Muscle layer of colon (tissue), 2 donors: ENCODE results near the gene RNF150.

Experiments used
- H3K27ac ChIP-seq: one replicate; pipeline ENCODE4 v1.7.0; 2013; ENCODE audit warnings: low read depth, mild to moderate bottlenecking, low read length, moderate library complexity
- H3K27me3 ChIP-seq, 2 donors: one replicate each; pipeline ENCODE4 v1.7.0; 2013; ENCODE audit warnings: low read length in 2 of 2, mild to moderate bottlenecking in 2 of 2; ENCODE audit not compliant: insufficient read depth in 2 of 2, control insufficient read depth in 1 of 2
- H3K36me3 ChIP-seq: one replicate; pipeline ENCODE4 v1.7.0; 2013; ENCODE audit warnings: mild to moderate bottlenecking, low read length; ENCODE audit not compliant: insufficient read depth
- H3K4me1 ChIP-seq: one replicate; pipeline ENCODE4 v1.7.0; 2013; ENCODE audit warnings: mild to moderate bottlenecking, low read length; ENCODE audit not compliant: insufficient read depth
- H3K4me3 ChIP-seq, 2 donors: one replicate each; pipeline ENCODE4 v1.7.0; 2013; ENCODE audit warnings: low read length in 2 of 2, low read depth in 1 of 2, mild to moderate bottlenecking in 1 of 2, moderate library complexity in 1 of 2
- H3K9ac ChIP-seq: one replicate; pipeline ENCODE4 v1.7.0; 2013; ENCODE audit warnings: low read length
- H3K9me3 ChIP-seq: one replicate; pipeline ENCODE4 v1.7.0; 2013; ENCODE audit warnings: mild to moderate bottlenecking, low read length
- donor health status: abdominal sarcoma.
- donor health status: Adenocarcinoma of cecum.

RNF150 gene

GRCh38 chr4:141002323-141002805 is 130.9 kb downstream of the RNF150 start:
- peaks cover 53% of the 10 kb centered on the region for H3K4me1 ChIP-seq
- H3K27ac ChIP-seq: peak overlapping the region; percentile 78
- no peaks in the 10 kb centered on the region for H3K36me3 ChIP-seq
- no peak overlapping the region for H3K4me3 ChIP-seq
- H3K9ac ChIP-seq: no peak overlapping the region
- H3K27me3 ChIP-seq: no peaks in the 10 kb centered on the region
- no peaks in the 10 kb centered on the region for H3K9me3 ChIP-seq

- Histone ChIP-seq H3K9me3 (no peaks in the 10 kb centered on the region), H3K27me3 (no peaks in the 10 kb centered on the region), H3K9ac (no peak overlapping the region), H3K27ac (no peak overlapping the region), H3K4me3 (no peak overlapping the region), H3K36me3 (no peaks in the 10 kb centered on the region), H3K4me1 (peaks cover 63% of the 10 kb centered on the region)
Observed at GRCh38 chr4:140996766-140997165, 136.5 kb downstream of the RNF150 start.

- Histone ChIP-seq H3K4me3 (no peak overlapping the region), H3K9me3 (no peaks in the 10 kb centered on the region), H3K27me3 (no peaks in the 10 kb centered on the region), H3K36me3 (no peaks in the 10 kb centered on the region), H3K27ac (peak overlapping the region; percentile 3), H3K9ac (no peak overlapping the region), H3K4me1 (peaks cover 54% of the 10 kb centered on the region)
Observed at GRCh38 chr4:140995058-140995457, 138.2 kb downstream of the RNF150 start.

GRCh38 chr4:140994015-140994414 is 139.3 kb downstream of the RNF150 start:
- no peak overlapping the region for H3K9ac ChIP-seq
- peak overlapping the region; percentile 54 for H3K27ac ChIP-seq
- no peaks in the 10 kb centered on the region for H3K9me3 ChIP-seq
- H3K4me1 ChIP-seq: peaks cover 49% of the 10 kb centered on the region
- H3K27me3 ChIP-seq: no peaks in the 10 kb centered on the region
- H3K4me3 ChIP-seq: no peak overlapping the region
- H3K36me3 ChIP-seq: no peaks in the 10 kb centered on the region

- H3K4me1 ChIP-seq: peaks cover 42% of the 10 kb centered on the region
- H3K36me3 ChIP-seq: no peaks in the 10 kb centered on the region
- no peak overlapping the region for H3K4me3 ChIP-seq
- H3K27me3 ChIP-seq: no peaks in the 10 kb centered on the region
- peak overlapping the region; percentile 54 for H3K27ac ChIP-seq
- no peak overlapping the region for H3K9ac ChIP-seq
- H3K9me3 ChIP-seq: no peaks in the 10 kb centered on the region
Observed at GRCh38 chr4:140993370-140993769, 139.9 kb downstream of the RNF150 start.

GRCh38 chr4:140989944-140990343 is 143.3 kb downstream of the RNF150 start:
- no peaks in the 10 kb centered on the region for H3K9me3 ChIP-seq
- H3K27ac ChIP-seq: no peak overlapping the region

GRCh38 chr4:140986045-140986444 is 147.2 kb downstream of the RNF150 start:
- peaks cover 17% of the 10 kb centered on the region for H3K4me1 ChIP-seq
- no peaks in the 10 kb centered on the region for H3K9me3 ChIP-seq
- no peaks in the 10 kb centered on the region for H3K27me3 ChIP-seq
- no peak overlapping the region for H3K27ac ChIP-seq
- no peak overlapping the region for H3K4me3 ChIP-seq
- no peaks in the 10 kb centered on the region for H3K36me3 ChIP-seq
- H3K9ac ChIP-seq: no peak overlapping the region

More at GRCh38 chr4:140989944-140990343, 143.3 kb downstream of the RNF150 start:
- H3K36me3 ChIP-seq: no peaks in the 10 kb centered on the region
- H3K27me3 ChIP-seq: no peaks in the 10 kb centered on the region
- no peak overlapping the region for H3K9ac ChIP-seq
- no peak overlapping the region for H3K4me3 ChIP-seq
- H3K4me1 ChIP-seq: peaks cover 28% of the 10 kb centered on the region

- Histone ChIP-seq H3K4me1 (peaks cover 17% of the 10 kb centered on the region), H3K27ac (no peak overlapping the region), H3K9me3 (no peaks in the 10 kb centered on the region), H3K27me3 (no peaks in the 10 kb centered on the region), H3K36me3 (no peaks in the 10 kb centered on the region), H3K4me3 (no peak overlapping the region), H3K9ac (no peak overlapping the region)
Observed at GRCh38 chr4:140982613-140983340, 150.5 kb downstream of the RNF150 start.

GRCh38 chr4:140980426-140981200 is 152.7 kb downstream of the RNF150 start:
- no peak overlapping the region for H3K9ac ChIP-seq
- H3K4me1 ChIP-seq: peaks cover 12% of the 10 kb centered on the region
- no peak overlapping the region for H3K4me3 ChIP-seq
- H3K27ac ChIP-seq: no peak overlapping the region
- no peaks in the 10 kb centered on the region for H3K9me3 ChIP-seq
- no peaks in the 10 kb centered on the region for H3K27me3 ChIP-seq
- no peaks in the 10 kb centered on the region for H3K36me3 ChIP-seq

- Histone ChIP-seq H3K9ac (no peak overlapping the region), H3K9me3 (no peaks in the 10 kb centered on the region), H3K36me3 (no peaks in the 10 kb centered on the region), H3K27me3 (no peaks in the 10 kb centered on the region), H3K4me1 (peaks cover under 1% of the 10 kb centered on the region), H3K4me3 (no peak overlapping the region), H3K27ac (no peak overlapping the region)
Observed at GRCh38 chr4:140976768-140977167, 156.5 kb downstream of the RNF150 start.

- peaks cover 18% of the 10 kb centered on the region for H3K4me1 ChIP-seq
- H3K27me3 ChIP-seq: no peaks in the 10 kb centered on the region
- no peak overlapping the region for H3K27ac ChIP-seq
- H3K9me3 ChIP-seq: no peaks in the 10 kb centered on the region
- H3K9ac ChIP-seq: no peak overlapping the region
- H3K4me3 ChIP-seq: no peak overlapping the region
- no peaks in the 10 kb centered on the region for H3K36me3 ChIP-seq
Observed at GRCh38 chr4:140971077-140971792, 162.0 kb downstream of the RNF150 start.
